Uterus (tissue), 2 donors: Measurements from ENCODE around the gene TTLL6.

Experiments used
- CTCF ChIP-seq, 4 experiments: fragments of 200-600 bp in 2 of 4; fragments of 450-650 bp in 2 of 4; sonication (generic) in 2 of 4; IDR thresholded peaks; one replicate each; pipeline ENCODE4 v1.5.1; 2016 to 2019; ENCODE audit warnings: antibody characterized with exemption in 4 of 4, mild to moderate bottlenecking in 2 of 4, moderate library complexity in 1 of 4
- POLR2A ChIP-seq, 2 donors: fragments of 450-650 bp; IDR thresholded peaks; one replicate each; pipeline ENCODE4 v1.6.1; 2016; ENCODE audit warnings: antibody characterized with exemption in 2 of 2, mild to moderate bottlenecking in 1 of 2, moderate library complexity in 1 of 2

- no peak for TF ChIP-seq CTCF (IDR thresholded peaks at IDR 0.05)
- TF ChIP-seq POLR2A (IDR thresholded peaks at IDR 0.05): no peak
Measured at GRCh38 chr17:48730240-48730550, 86.8 kb downstream of the TTLL6 start.
